Fibroblast of skin of left biceps (primary cell): ENCODE results near the gene CCR4.
"Not testable (repeated sequence)": the region's sequence is repeated elsewhere in the genome, so short reads cannot be mapped to it uniquely, and the experiment has no call there.

Experiments used
- DNase-seq, 2 experiments: peaks; one replicate each; pipeline ENCODE4 v3.0.0-alpha.2; 2013; ENCODE audit warnings: low read depth in 2 of 2

Gene CCR4

GRCh38 chr3:32983124-32983523 is 31.7 kb downstream of the CCR4 start:
- DNase-seq = no peak

GRCh38 chr3:32984918-32985317 is 33.5 kb downstream of the CCR4 start:
- DNase-seq = not testable (repeated sequence)

DNA sequence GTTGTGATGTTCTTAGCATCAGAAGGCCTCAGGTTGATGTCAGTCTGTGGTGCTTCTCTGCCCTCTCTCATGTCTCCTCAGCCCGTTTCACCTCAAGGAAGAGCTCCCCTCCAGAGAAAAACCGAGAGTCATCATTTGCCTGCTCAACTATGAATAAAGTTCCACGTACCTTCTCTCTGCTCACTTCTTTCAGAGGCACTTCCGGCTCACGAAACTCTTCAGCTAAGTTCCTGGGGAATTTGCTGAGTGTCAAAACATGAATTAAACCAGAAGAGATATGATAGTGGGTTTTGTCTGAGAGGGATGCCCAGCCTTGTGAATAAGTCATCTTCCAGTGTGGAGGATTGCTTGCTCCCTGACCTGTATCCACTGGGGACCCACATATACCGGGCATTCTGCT is 37.7 kb downstream of the CCR4 start:
- DNase-seq = no peak

DNA sequence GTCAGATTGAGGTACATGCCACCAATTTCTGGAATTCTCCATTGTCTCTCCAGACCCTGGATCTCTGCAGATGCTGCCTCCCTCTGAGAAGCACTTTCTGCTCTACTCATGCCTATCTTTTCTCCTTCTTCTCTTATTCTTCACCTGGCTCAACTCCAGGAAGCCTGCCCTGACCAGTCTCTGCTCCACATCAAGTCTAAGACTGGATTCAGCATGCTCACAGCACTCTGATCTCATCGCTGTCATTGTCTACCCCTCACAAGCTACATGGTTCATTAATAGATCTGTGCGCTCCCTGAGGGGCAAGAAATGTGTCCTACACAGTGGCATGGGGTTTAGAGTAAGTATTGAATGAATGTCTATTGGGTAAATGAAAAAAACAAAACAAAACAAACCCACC is 38.7 kb downstream of the CCR4 start:
- DNase-seq = no peak

DNA sequence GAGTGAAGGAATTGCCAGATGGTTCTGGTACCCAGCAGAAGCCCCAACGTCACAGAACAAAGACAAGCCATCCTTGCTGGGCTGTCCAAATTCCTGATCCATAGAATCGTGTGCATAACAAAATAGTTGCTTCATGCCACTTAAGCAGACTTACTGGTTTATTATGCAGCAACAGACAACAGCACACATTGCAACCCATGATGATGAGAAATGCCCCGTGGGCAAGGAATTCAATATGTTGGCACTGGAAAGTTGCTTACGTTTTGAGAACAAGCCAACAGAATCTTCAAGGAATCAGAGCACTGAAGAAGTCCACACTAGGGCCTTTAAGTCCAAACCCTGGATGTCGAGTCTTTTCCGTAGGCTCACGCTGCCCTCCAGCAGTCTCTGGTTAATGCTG is 40.3 kb downstream of the CCR4 start:
- no peak for DNase-seq

- DNase-seq = no peak
Measured at GRCh38 chr3:32992310-32992686, 40.9 kb downstream of the CCR4 start.

DNA sequence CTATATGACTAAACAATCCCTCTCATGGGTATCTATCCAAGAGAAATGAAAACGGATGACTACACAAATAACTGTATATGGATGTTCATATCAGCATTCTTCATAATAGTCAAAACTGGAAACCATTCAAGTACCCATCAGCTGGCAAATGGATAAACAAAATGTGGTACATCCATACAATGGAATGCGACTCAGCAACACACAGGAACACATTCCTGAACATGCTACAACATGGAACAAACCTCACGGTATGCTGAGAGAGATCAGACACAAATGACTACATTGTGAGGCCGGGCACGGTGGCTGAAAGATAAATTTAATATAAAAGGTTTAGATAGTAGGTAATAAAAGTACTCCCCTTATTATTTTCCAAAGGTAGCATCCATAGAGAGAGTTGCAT is 42.6 kb downstream of the CCR4 start:
- DNase-seq = no peak

DNA sequence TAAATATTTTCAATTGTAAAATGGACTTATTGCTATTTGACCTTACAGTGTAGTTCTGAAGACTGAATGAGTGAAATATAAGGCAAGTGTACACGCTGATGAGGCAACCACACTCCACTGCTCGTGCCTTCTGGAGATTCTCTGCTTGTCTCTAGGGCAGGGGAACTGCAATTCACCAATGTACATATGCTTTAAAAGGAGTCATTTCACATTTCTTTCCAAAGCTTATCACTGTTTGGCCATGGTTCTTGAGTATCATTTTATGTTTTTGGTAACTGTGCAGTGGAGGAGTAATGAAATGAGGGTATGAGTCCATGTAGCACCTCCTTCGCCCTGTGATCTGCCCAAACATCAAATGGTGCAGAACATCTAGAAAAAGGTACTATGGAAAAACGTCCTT is 43.7 kb downstream of the CCR4 start:
- no peak for DNase-seq

GRCh38 chr3:32996048-32996754 is 44.8 kb downstream of the CCR4 start:
- no peak for DNase-seq

GRCh38 chr3:32996755-32997091 is 45.3 kb downstream of the CCR4 start:
- no peak for DNase-seq

DNA sequence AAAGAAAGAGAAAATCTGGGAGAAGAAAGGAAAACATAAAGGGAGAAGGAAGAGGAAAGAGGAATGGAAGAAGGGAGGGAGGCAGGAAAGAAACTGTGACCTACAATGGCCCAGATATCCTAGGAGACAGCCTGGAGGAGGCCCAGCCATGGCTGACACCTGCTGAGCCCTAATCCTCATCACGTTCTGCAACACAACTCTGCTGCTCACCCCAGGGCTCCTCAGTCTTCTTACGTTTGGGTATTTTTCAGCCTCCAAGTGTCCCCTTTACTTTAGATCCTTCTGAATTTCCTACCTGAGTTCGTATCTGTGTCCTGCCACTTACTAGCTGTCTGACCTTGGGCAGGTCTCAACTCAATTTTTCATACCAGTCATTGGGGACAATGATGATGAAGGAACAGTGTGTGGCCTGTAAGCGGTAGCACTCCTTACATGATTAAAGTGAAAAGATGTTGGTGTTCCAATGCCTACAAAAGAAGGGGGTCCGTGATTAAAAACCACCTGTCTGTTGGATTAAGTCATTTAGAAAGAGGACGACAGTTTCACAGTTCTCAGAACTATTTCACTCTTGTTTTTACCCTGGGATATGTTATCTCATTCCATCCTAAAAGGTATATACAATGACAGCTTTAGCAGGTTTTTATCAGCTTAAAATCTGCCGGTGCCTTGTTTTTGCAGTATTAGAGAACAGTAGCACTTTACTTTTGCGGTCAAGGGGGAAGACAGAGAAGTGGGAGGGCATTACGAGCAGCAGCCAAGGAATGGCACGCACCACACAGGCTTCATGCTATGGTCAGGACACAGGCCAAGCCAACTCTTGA is 47.4 kb downstream of the CCR4 start:
- DNase-seq = no peak

DNA sequence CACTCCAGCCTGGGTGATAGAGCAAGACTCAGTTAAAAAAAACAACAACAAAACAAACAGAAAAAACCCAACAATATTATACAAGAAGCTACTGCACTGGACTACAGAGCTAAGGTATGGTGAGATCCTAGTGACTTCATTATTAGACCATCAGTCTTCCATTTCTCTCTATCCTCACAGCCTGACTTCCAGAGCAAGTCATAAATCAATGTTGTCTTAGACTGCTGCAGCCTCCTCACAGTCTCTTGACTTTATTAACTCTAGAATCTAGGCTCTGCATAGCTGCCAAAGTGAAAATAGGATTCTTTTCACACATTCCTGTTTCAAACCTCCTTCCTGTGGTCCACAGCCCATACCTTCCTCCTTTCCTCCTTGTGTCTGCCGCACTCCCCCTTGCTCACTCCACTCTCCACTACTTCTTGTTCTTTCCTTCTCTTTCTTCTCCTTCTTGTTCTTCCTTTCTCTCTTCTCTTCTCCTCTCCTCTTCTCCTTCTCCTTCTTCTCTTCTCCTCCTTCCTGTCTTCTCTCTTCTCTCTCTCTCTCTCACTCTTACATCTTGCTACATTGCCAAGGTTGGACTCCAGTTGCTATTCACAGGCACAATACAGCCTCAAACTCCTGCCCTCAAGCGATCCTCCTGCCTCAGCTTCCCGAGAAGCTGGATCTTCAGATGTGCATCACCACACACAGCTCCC is 49.4 kb downstream of the CCR4 start:
- DNase-seq = no peak

GRCh38 chr3:33001889-33002288 is 50.4 kb downstream of the CCR4 start:
- DNase-seq = no peak

GRCh38 chr3:33003308-33003707 is 51.9 kb downstream of the CCR4 start:
- DNase-seq = no peak

GRCh38 chr3:33004205-33004604 is 52.8 kb downstream of the CCR4 start:
- DNase-seq = no peak

DNA sequence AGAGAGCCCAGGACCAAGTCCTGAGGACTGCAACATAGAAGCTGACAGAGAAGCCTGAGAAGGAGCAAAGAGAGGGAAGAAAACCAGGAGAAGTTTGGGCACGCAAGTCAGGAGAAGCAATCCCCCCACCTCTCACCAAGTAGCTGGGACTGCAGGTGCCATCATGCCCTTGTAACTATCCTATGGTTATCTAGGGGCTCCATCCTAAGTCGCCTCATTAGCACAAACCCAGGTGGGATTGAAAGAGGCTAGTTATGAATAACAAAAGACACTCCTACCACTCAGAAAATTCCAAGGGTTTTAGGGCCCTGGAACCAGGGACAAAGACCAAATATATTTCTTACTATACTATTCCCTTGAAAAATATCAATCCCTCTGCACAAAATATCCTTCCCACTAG is 53.5 kb downstream of the CCR4 start:
- no peak for DNase-seq
